DLD1 (cell line): ENCODE measurements around the gene ZNF593.

Experiments
- in situ Hi-C: cut with HindIII; loops from 2 replicates; pipeline ENCODE4 v1.10.0; 2017; ENCODE audit warnings: low sequenced_read_pairs

The ZNF593 gene

DNA sequence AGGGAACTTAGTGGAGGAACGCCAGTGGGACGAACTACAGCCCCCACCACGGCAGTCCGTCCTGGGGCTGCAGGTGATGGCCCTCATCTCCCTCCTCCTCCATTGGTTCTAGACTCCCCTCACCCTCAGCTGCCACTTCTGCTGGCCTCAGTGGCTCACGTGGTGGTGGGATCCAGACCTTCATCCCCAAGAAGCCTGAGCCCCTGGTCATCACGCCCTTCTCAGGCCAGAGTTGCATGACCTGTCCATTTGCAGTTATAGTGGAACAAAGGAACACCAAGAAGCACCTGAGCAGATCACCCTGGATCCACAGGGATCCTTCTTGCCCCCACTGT, 23.8 kb upstream of the ZNF593 start:
- in situ Hi-C loops = loop anchor here (5.0 kb wide), 1 partner anchor 44 kb away; no protein-coding TSS in a partner anchor

DNA sequence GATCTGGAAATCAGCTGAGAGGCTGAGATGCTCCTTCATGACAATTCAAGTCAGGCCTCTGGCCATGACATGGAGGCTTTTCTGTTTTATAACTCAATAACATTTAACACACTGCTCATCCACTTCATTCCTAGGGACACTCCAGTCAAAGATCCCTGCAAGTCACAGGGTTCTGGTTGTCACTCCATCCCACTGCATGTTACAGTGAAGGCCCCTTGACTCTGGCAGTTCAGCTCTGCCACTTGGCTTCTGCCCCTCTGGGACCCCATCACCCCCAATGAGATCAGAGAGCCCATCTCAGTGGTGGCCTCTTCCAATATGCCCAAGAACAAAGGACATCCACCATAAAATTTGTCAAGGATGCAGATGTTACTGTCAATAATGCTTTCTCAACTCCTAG, 20.8 kb upstream of the ZNF593 start:
- in situ Hi-C loops = loop anchor here (5.0 kb wide), 1 partner anchor 47 kb away; no protein-coding TSS in a partner anchor

DNA sequence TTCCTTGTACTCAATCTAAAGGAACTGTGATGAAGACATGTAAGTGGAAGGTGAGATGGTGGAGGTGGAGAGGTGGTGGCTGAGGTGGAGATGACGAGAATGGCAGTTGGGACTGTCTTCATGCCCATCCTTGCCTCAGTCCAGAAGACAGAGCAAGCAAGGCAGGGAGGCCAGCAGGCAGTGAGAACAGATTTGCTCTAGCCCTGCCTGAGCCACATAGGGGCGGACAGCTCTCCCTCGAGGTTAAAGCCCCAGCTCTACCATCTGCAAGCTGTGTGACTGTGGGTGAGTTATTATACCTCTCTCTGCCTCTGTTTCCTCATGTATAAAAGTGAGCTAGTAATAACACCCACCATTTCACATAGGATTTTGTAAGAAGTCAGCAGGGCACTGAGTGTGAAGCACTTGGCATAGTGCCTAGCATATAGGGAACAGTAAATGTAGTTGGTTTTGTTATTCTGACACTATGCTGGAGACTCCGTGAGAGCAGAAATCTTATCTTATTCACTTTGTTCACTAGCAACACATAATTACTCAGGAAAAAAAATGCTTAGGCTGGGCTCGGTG, 15.7 kb upstream of the ZNF593 start:
- in situ Hi-C loops = no loop called here

DNA sequence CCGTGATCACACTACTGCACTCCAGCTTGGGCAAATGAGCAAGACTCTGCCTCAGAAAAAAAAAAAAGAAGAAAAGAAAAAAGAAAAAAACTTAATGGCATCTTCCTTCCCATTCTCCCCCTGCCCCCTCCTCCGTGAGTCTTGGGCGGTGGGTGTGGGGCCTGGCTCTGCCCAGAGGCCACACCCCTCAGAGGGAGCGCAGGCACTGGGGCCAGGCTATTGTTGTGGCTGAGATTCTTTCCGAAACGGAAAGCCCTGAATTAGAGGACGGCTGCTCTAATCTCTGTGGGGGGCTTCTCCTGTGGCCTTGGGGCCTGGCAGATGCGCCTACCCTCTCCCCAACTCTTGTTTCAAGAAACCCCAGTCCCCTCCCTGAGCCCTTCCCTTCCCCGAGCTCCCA, 15.0 kb upstream of the ZNF593 start:
- in situ Hi-C loops = no loop called here

DNA sequence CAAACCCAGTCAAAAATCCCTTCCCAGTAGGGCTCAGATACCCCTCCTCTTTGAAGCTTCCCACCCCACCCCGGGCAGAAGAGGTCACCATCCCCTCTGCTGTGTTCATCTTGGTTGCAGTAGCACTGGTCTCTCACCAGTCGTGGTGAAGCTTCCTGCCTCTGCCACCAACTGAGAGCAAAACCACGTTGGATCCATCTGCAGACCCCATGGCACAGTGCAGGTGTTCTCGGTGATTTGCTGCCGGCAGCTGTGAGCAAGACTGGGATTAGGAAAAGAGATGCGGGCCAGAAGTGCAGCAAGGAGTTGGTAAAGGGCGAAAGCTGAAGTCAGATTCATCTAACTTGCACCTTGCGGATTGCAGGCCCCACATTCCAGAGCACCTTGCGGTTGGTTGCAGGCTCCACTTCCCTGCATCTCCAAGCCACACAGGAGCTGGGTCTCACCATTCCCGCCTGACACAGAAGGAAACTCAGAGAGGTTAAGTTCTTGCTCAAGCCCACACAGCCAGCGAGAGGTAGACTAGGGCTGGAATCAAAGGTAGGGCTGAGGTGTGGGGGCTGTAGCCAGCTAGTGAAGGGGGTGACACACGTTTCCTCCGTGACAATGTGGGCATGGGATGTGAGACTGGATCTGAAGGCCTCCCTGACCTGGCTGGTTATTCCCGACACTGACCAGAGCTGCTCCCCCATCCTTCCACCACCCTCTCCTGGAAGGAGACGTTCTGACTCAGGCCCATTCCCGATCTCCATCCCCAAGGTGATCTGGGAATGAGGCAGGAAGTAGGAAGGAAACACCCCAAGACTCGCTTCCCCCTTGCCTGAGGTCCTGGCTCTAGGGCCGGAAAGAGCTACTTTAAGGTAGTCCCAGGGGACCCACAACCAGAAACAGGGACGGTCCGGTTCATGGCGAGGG, 14.1 kb upstream of the ZNF593 start:
- in situ Hi-C loops = no loop called here

DNA sequence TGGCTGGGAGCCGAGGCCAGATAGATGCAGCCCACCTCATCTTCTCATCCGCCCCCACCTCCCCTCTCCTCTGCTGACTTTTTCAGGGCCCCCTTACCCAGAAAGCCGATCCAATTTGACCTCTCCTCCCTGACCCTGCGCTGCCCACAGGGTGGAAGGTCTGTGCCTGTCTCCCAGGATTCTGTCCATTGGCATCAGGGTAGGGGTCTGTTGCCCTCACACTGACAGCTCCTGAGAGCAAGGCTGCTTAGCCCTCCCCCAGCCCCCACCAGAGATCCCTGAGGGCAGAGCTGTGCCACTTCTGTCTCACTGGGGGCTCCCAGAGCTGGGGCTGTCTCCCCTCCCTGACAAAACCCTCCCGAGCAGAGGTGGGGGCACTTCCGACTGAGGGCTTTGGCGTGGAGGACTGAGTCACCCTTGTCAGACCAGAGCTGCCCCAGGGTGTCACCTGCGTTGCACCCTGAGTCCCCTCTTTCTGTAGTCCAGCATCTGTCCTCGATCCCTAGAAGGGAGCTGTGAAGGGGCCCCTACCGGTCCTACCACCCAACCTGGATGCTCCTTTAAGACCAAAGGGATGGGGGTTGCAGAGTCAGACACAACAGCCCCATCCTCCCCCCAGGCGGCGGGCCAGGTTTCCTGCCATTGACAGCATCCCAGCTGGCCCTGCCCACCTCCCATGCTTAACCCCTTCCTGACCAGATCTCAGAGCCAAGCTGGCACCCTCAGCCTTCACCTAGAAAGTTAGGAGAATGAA, 13.2 kb upstream of the ZNF593 start:
- in situ Hi-C loops = no loop called here

DNA sequence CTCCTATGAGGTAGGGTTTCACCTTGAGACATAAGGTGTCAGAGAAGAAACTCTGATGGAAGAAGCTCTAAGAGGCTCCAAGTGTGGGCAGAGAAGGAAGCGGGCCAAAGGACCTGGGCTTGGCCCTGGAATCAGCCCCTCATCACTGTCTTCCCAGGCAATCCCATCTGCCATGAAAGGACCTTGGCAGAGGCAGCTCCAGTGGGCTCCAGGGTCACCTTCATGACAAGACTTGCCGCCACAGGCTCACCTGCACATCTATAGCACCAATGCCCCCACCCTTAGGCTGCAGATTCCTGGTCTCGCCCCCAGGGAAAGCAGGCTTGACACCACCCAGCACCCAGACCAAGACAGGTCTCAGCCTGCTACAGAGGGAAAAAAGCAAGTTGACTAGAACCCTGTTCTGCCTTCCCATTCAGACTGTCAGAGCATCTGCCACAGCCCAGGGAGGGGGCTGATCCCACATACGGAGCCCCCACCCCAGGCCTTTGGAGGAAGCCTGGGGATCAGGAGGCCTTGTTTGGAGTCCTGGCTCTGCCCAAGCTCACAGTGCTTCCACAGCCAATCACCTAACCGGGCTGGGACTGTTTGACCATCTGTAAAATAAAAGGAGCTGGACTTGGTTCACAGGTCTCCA, 11.3 kb upstream of the ZNF593 start:
- in situ Hi-C loops = no loop called here

DNA sequence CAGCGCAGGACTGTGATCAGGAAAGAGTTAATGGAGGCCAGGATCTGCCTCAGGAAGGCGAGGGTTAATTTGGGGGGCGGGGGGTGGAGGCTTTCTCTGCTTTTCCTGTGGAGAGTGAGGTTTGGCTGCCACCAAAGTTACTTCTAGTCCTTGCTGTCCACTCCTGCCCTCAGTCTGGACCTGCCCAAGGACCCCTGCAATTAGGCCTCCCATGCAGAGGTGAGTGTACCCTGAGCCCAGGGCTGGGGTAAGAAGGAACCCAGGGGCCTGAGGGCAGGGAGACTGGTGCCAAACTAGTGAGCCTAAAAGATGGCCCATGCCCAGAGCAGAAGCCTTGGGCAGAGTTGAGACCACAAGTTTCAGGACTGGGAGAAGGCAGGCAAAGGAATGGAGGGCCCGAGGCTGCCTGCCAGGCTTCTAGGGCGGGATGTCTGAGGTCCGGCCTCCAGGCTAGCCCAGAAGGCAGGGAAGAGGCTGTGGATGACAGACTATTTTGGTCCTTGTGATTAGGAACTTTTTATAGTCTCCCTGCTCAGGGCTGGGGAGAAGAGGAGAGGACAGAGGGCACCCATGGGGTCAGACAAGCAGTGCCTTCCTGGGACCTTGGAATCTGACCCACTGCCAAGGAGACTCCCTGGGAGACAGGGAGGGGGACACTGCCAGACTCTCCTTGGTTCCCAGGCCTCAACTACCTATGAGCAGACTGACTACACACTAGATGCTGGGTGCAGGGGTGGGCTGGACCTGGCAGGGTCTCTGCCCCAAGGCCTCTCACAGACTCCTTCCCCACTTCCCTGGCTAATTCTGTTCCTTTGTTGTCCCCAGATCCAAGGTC, 10.6 kb upstream of the ZNF593 start, which contains the start of gene FAM110D:
FAM110D (plus strand) TSS at position 172 of the 835 bp plus-strand sequence. CDS start 2,213 bp downstream, outside the sequence.
- in situ Hi-C loops = no loop called here

DNA sequence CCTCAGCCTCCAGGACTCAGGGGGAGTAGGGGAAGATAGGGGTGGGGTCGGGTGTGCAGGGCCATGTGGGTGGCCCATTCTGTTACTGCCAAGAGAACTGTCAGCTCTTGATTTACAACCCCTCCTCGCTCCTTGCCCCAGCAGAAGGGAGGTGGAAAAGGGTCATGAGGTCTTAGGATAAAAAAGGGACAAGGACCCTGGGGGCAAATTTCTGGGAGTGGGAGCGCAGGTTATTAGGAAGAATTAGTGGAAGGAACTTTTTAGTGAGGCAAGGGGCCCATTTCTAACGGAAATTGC, 10.0 kb upstream of the ZNF593 start:
- in situ Hi-C loops = no loop called here

DNA sequence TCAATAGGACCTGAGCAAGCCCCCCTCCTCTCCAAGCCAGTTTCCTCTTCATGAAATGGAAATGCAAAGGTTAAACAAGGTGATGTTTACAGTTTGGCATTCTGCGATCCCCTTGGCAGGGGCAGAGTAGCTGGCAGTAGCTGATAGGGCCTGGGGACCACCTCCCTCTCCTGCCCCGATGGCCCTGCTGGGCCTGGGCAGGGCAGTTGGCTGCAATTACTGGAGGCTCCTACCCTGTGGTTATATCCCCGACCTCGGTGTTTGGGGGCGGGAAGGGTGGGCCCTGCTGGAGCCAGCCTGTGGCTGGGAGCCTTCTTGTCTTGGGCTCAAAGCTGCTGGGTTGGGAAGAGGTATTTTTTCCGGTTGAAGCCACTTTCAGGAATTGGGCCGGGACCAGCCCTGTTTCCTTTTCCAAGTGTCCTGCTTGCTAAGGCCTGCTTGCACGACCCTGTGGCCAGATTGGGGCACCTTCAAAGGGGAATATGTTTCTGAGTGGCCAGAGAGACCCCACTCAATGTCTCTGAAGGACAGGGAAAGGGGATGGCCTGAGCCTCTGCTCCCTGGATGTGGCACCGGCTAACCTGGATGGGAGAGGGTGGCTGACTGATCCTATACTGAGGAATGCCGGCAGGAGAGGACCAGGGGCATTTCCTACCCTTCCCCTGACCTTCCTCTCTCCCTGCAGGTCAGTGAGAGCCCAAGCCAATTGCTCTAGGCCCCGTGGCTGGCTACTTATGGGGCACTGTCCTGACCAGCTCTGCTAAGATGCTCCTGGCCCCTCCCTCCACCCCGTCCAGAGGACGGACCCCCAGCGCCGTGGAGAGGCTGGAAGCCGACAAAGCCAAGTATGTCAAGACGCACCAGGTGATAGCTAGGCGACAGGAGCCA, 8.9 kb upstream of the ZNF593 start:
- in situ Hi-C loops = no loop called here

DNA sequence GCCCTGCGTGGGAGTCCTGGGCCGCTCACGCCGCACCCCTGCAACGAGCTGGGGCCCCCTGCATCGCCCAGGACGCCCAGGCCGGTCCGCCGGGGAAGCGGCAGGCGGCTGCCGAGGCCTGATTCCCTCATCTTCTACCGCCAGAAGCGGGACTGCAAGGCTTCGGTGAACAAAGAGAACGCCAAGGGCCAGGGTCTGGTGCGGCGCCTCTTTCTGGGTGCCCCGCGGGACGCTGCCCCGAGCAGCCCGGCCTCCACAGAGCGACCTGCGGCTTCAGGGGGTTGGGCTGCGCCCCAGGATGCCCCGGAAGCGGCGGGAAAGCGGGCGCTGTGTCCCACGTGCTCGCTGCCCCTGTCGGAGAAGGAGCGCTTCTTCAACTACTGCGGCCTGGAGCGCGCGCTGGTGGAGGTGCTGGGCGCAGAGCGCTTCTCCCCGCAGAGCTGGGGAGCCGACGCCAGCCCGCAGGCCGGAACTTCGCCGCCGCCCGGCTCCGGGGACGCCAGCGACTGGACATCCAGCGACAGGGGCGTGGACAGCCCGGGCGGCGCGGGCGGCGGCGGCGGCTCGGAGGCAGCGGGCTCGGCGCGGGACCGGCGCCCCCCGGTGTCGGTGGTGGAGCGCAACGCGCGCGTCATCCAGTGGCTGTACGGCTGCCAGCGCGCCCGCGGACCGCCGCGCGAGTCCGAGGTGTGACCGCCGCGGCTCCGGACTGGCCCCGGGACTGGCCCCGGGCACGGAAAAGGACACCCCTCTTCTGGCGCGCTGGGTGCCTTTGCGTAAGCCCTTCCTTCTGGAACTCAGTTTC, 8.1 kb upstream of the ZNF593 start:
- in situ Hi-C loops = no loop called here

DNA sequence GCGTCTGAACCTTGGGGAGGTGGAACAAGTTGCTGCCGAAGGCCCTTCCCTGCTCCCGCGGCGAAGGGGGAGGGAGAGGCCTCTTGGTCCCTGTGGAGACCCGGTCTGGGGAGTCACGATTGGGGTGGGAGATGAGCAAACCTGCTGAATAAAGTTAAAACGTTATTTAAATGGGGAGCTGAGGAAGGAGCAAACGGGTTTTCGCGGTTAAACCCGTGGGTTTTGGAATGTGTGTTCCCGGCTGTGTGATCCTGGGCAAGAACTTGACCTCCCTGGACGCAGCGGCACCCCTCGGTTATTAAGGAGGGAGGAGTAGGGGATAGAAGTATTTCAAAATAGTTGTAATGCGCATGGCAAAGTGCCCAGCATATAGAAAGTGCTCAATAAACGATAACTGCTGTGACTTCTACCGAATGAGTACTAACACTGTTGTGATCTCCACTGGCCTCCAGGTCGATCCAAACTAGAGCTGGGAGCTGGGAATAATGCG, 7.4 kb upstream of the ZNF593 start:
- in situ Hi-C loops = no loop called here

DNA sequence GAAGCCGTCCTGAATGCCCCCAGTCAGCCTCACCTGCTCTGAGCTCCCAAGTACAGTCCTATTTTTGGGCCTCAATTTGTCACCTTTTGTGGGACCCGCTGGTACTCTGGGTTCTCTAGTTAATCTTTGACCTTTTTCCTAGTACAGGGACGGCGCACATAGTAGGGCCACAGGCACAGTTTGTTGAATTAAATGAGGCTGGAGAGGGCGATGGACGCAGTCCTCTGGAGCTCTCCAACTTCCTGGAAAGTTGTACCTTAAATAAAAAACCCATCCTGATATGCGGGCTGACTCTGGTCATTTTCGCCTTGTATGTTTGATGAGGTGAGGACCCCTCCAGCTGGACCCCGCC, 6.0 kb upstream of the ZNF593 start:
- in situ Hi-C loops = no loop called here

DNA sequence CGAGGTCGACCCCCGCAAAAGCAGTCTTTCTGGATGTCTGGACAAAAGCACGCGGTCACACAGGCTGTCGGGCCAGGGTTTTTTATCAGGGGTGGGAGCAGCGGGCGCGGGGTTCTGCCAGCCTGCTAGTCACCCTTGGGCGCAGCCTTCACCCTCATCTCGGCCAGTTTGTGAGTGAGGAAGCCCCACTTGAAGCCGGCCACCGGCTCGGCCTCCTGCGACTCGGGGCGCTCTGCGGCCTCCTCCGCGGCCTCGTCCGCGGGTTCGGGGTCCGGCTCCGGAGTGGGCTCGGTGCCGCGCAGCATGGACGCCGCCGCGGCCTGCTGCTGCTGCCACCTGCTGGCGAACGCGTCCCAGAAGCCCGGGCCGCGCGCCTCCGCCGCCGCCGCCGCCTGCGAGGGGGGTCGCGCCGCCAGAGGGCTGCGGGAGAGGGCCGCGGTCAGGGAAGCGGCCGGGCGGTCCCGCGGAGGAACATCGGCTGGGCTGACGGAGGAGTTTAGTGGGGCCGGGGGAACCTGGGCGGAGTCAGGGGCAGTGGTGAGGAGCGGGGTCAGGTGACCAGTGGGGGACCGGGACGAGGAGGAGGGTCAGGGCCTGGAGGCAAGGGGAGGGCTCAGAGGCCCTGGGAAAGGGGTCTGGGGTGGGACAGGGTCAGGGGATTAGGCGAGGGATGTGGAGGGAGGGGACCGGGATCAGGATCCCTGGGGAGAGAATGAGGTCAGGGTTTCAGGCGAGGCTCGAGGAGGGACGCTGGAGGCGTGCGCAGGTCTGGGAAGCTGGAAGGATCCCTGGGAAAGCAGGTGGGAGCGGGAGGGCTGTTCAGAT, 5.5 kb upstream of the ZNF593 start:
- in situ Hi-C loops = no loop called here

DNA sequence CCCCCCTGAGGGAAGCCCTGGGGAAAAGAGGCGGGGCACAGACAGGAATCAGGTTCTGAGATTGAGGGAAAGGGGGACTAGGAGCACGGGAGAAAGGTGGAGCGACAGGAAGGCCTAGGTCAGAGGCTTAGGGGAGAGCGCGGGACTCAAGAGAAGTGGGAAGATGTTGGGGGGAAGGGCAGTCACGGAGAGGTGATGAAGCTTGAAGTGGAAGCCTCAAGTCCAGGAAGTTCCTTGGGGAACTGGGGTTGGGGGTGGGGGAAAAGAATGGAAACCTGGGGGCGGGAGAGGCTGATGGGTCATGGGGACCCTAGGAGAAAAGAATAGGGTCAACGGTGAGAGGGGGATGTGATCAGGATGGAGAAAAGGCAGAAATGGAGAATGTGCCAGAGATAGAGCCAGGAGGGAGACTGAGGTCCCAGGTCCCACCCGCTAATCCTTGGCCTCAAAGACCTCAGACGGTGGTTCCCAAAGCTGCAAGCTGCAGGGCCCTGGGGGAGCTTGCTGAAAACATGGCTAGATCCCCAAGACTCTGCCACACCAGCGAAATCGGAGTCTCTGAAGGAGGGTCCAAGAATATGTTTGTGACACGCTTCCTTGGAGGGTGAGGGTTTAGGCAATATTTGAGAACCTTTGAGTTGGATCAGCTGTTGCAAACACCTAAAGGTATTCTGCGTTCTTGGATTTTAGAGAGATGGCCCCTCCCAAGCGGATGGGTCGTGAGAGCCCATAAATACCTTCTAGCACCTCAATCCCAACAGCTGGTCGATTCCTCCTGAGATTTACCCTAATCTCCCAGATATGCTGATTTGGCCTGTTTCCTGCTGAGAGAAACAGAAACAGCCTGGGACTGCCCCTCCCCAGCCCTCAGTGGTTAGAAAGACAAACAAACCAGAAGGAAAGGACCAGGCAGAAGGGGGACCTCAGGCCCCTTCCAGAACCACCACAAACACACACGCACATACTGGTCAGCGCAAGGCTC, 4.6 kb upstream of the ZNF593 start:
- in situ Hi-C loops = loop anchor here (5.0 kb wide), 1 partner anchor 72 kb away; no protein-coding TSS in a partner anchor

DNA sequence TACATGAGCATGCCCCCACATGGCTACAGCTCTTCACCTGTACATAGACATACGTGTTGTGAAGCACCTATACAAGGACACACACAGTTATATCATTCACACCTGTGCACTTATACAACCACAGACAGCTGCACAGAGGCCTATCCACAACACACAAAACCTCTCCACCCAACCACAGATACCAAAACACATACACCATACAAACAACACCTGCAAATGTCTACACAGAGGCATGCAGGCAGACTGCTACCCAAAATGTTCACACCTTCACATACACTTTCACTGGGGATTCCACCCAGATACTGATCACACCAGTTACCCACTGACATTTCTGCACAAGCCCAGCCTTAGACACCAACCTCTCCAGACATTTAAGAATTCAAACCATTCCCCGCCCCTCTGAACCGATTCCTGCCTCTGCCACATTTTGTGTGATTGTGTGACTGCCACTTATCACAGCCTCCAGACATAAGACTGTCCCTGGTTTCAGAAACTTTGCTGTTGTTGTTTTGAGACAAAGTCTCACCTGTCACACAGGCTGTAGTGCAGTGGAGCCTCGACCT, 2.9 kb upstream of the ZNF593 start:
- in situ Hi-C loops = loop anchor here (5.0 kb wide), 1 partner anchor 71 kb away; no protein-coding TSS in a partner anchor
